IMR-90 (cell line): Measurements from ENCODE around the gene CDH23. TPM values are rescaled to one million over a fixed set of nuclear protein-coding genes. Genes with fewer than 3 reads are reported as not detected.

ENCODE experiments used
- ATAC-seq: fragments of 200-7000 bp; cut with Tn5 transposase; 2 replicates; pipeline ENCODE4 v1.9.1; 2020; ENCODE audit warnings: low read depth, mild to moderate bottlenecking, moderate library complexity
- BruUV-seq: library from RNA; stranded (reverse); fragments of 400-500 nt; replicated peaks from 2 replicates; lab custom pipeline; 2021; lab: Mats Ljungman, UMichigan
- CTCF ChIA-PET: fragments of 300-600 bp; formaldehyde crosslinking; extraction: SDS; loops from one replicate; lab custom pipeline; 2021; ENCODE audit warnings: antibody characterized with exemption; lab: Yijun Ruan, JAX
- POLR2A ChIA-PET: fragments of 300-600 bp; sonication (Branson Sonifier 250); formaldehyde crosslinking; loops from one replicate; lab custom pipeline; 2022; ENCODE audit warnings: antibody characterized with exemption; ENCODE audit not compliant: unreplicated experiment; lab: Charles Lee
- DNase-seq: peaks from one replicate; pipeline ENCODE4 v3.0.0; 2013
- H2AFZ ChIP-seq: replicated peaks from 2 replicates; pipeline ENCODE3; 2013; ENCODE audit warnings: low read length, mild to moderate bottlenecking; ENCODE audit not compliant: poor library complexity
- H2AK5ac ChIP-seq: 2 replicates; pipeline ENCODE4 v1.6.1; 2013; ENCODE audit warnings: low read depth, low read length, inconsistent platforms
- H2AK9ac ChIP-seq: replicated peaks from 2 replicates; pipeline ENCODE3; 2013; ENCODE audit warnings: mild to moderate bottlenecking, low read depth, low read length, moderate library complexity; ENCODE audit not compliant: poor library complexity
- H2BK120ac ChIP-seq: 2 replicates; pipeline ENCODE4 v1.6.1; 2013; ENCODE audit warnings: low read depth, low read length, inconsistent platforms
- H2BK15ac ChIP-seq: 3 replicates; pipeline ENCODE4 v1.6.1; 2013; ENCODE audit warnings: low read depth, low read length, inconsistent platforms
- H2BK20ac ChIP-seq: 2 replicates; pipeline ENCODE4 v1.6.1; 2013; ENCODE audit warnings: low read depth, mild to moderate bottlenecking, inconsistent platforms, low read length, moderate library complexity
- H2BK5ac ChIP-seq: 2 replicates; pipeline ENCODE4 v1.6.1; 2013; ENCODE audit warnings: mild to moderate bottlenecking, low read depth, low read length, inconsistent platforms; ENCODE audit not compliant: poor library complexity, severe bottlenecking
- H3K14ac ChIP-seq: replicated peaks from 2 replicates; pipeline ENCODE4 v1.6.1; 2013; ENCODE audit warnings: low read depth, low read length, inconsistent platforms
- H3K18ac ChIP-seq: 2 replicates; pipeline ENCODE4 v1.6.1; 2013; ENCODE audit warnings: low read depth, low read length, control low read depth
- H3K23ac ChIP-seq: 2 replicates; pipeline ENCODE4 v1.6.1; 2013; ENCODE audit warnings: low read depth, low read length, inconsistent platforms
- H3K27ac ChIP-seq: 2 replicates; pipeline ENCODE4 v1.5.1; 2013; ENCODE audit warnings: mild to moderate bottlenecking, control low read depth, low read length; ENCODE audit not compliant: insufficient read depth
- H3K27me3 ChIP-seq: 2 replicates; pipeline ENCODE4 v1.6.1; 2013; ENCODE audit warnings: low read length; ENCODE audit not compliant: control insufficient read depth, insufficient read depth
- H3K36me3 ChIP-seq: 2 replicates; pipeline ENCODE4 v1.6.1; 2013; ENCODE audit warnings: low read length, mixed read lengths; ENCODE audit not compliant: control insufficient read depth, insufficient read depth
- H3K4ac ChIP-seq: 2 replicates; pipeline ENCODE4 v1.6.1; 2013; ENCODE audit warnings: low read depth, low read length, inconsistent platforms
- H3K4me1 ChIP-seq: 2 replicates; pipeline ENCODE4 v1.6.1; 2013; ENCODE audit warnings: low read length, mixed read lengths; ENCODE audit not compliant: control insufficient read depth, insufficient read depth
- H3K4me2 ChIP-seq: 2 replicates; pipeline ENCODE4 v1.6.1; 2013; ENCODE audit warnings: low read depth, mild to moderate bottlenecking, control low read depth, low read length, moderate library complexity
- H3K4me3 ChIP-seq: 2 replicates; pipeline ENCODE4 v1.5.1; 2013; ENCODE audit warnings: low read depth, mild to moderate bottlenecking, control low read depth, low read length, moderate library complexity; ENCODE audit not compliant: insufficient read depth
- H3K56ac ChIP-seq: 2 replicates; pipeline ENCODE4 v1.6.1; 2013; ENCODE audit warnings: low read length, inconsistent platforms; ENCODE audit not compliant: insufficient read depth; ENCODE audit errors: extremely low read depth
- H3K79me1 ChIP-seq, 2 experiments: 2 replicates each; pipeline ENCODE4 v1.6.1; 2013; ENCODE audit warnings: low read length in 2 of 2, inconsistent platforms in 1 of 2, low read depth in 1 of 2
- H3K9ac ChIP-seq: 2 replicates; pipeline ENCODE4 v1.6.1; 2013; ENCODE audit warnings: low read depth, low read length, control low read depth
- H3K9me1 ChIP-seq: 2 replicates; pipeline ENCODE4 v1.6.1; 2013; ENCODE audit warnings: low read length, inconsistent platforms; ENCODE audit not compliant: insufficient read depth
- H3K9me3 ChIP-seq: 2 replicates; pipeline ENCODE4 v1.6.1; 2013; ENCODE audit warnings: low read length; ENCODE audit not compliant: control insufficient read depth, insufficient read depth
- H4K20me1 ChIP-seq: 2 replicates; pipeline ENCODE4 v1.6.1; 2013; ENCODE audit warnings: low read length, inconsistent platforms; ENCODE audit not compliant: insufficient read depth
- H4K5ac ChIP-seq: 2 replicates; pipeline ENCODE4 v1.6.1; 2013; ENCODE audit warnings: mild to moderate bottlenecking, low read depth, low read length, control low read depth
- H4K8ac ChIP-seq, 2 experiments: 2 replicates each; pipeline ENCODE4 v1.6.1; 2013; ENCODE audit warnings: low read depth in 2 of 2, low read length in 2 of 2, control low read depth in 1 of 2, inconsistent platforms in 1 of 2
- H4K91ac ChIP-seq: 2 replicates; pipeline ENCODE4 v1.6.1; 2013; ENCODE audit warnings: low read depth, low read length, inconsistent platforms; ENCODE audit not compliant: insufficient read depth
- BHLHE40 ChIP-seq: fragments of 150-350 bp; IDR thresholded peaks from 2 replicates; pipeline ENCODE4 v1.6.1; 2016; ENCODE audit warnings: mild to moderate bottlenecking, low read depth, low read length
- CEBPB ChIP-seq: IDR thresholded peaks from 2 replicates; pipeline ENCODE4 v1.6.1; 2012; ENCODE audit warnings: low read depth, low read length, improper control_type of control experiment
- CHD1 ChIP-seq: IDR thresholded peaks from 2 replicates; pipeline ENCODE4 v1.6.1; 2012; ENCODE audit warnings: low read depth, low read length, improper control_type of control experiment
- CTCF ChIP-seq: conservative IDR thresholded peaks from 2 replicates; pipeline ENCODE4 v1.5.1; 2012; ENCODE audit warnings: mild to moderate bottlenecking, low read depth, low read length, improper control_type of control experiment
- ELK1 ChIP-seq: fragments of 150-350 bp; IDR thresholded peaks from 2 replicates; pipeline ENCODE4 v1.6.1; 2016; ENCODE audit warnings: low read depth, mild to moderate bottlenecking, low read length, moderate library complexity, borderline replicate concordance
- FOS ChIP-seq: fragments of 150-350 bp; IDR thresholded peaks from 2 replicates; pipeline ENCODE4 v1.6.1; 2016; ENCODE audit warnings: low read depth, low read length
- MAFK ChIP-seq: IDR thresholded peaks from 2 replicates; pipeline ENCODE4 v1.6.1; 2012; ENCODE audit warnings: low read depth, low read length, improper control_type of control experiment
- MAZ ChIP-seq: IDR thresholded peaks from 2 replicates; pipeline ENCODE4 v1.6.1; 2012; ENCODE audit warnings: low read depth, mild to moderate bottlenecking, low read length, improper control_type of control experiment, moderate library complexity, borderline replicate concordance
- MXI1 ChIP-seq: IDR thresholded peaks from 2 replicates; pipeline ENCODE4 v1.6.1; 2012; ENCODE audit warnings: low read depth, mild to moderate bottlenecking, low read length, moderate library complexity, borderline replicate concordance
- NFE2L2 ChIP-seq: fragments of 150-350 bp; IDR thresholded peaks from 2 replicates; pipeline ENCODE4 v1.6.1; 2016; ENCODE audit warnings: low read depth, mild to moderate bottlenecking, low read length
- POLR2A ChIP-seq: IDR thresholded peaks from 2 replicates; pipeline ENCODE4 v1.6.1; 2012; ENCODE audit warnings: mild to moderate bottlenecking, low read depth, low read length
- RAD21 ChIP-seq: IDR thresholded peaks from 2 replicates; pipeline ENCODE4 v1.6.1; 2012; ENCODE audit warnings: low read length, improper control_type of control experiment
- RCOR1 ChIP-seq: IDR thresholded peaks from 2 replicates; pipeline ENCODE4 v1.6.1; 2012; ENCODE audit warnings: mild to moderate bottlenecking, low read length, improper control_type of control experiment; ENCODE audit not compliant: insufficient replicate concordance
- RFX5 ChIP-seq: IDR thresholded peaks from 2 replicates; pipeline ENCODE4 v1.8.0; 2012; ENCODE audit warnings: low read depth, mild to moderate bottlenecking, low read length, moderate library complexity
- SMC3 ChIP-seq: fragments of 150-350 bp; IDR thresholded peaks from 2 replicates; pipeline ENCODE4 v1.6.1; 2016; ENCODE audit warnings: low read depth, mild to moderate bottlenecking, antibody characterized with exemption, low read length, moderate library complexity
- WGBS, 2 experiments: methylation state at CpG; one replicate each; pipeline versions ENCODE4 v1.1.5 to v1.1.7; 2013; ENCODE audit warnings: missing lambda C conversion rate in 2 of 2; ENCODE audit not compliant: insufficient read length in 1 of 2; ENCODE audit errors: extremely low coverage in 2 of 2; 5-methylcytosine and 5-hydroxymethylcytosine counted together
- dilution Hi-C: fragments of 300-500 bp; cut with HindIII; formaldehyde crosslinking; loops from one replicate; pipeline ENCODE4 v1.14.3; 2018; ENCODE audit warnings: low sequenced_read_pairs; ENCODE audit not compliant: unreplicated experiment
- in situ Hi-C: fragments of 300-500 bp; cut with MboI; formaldehyde crosslinking; loops from 3 replicates; pipeline ENCODE4 v1.14.3; 2019; ENCODE audit warnings: low sequenced_read_pairs, inconsistent platforms, mixed read lengths
- intact Hi-C: fragments of 100-400 bp; cut with micrococcal nuclease; formaldehyde crosslinking; loops from 2 replicates; pipeline ENCODE4 v1.10.0; 2022
- polyA plus RNA-seq, 3 experiments: library from polyadenylated mRNA; depleted of rRNA; stranded (reverse); fragments of >200 nt; gene quantifications; 2 replicates each; pipeline ENCODE4 v1.2.3, GENCODE V29; 2012; ENCODE audit warnings: low replicate concordance in 1 of 3
- total RNA-seq: library from RNA; depleted of rRNA; stranded (reverse); fragments of >200 nt; gene quantifications from 2 replicates; pipeline ENCODE4 v1.2.3, GENCODE V29; 2012
- TF ChIP-seq, protein P1 (sequence below): fragments of 150-350 bp; IDR thresholded peaks from 2 replicates; pipeline ENCODE4 v1.6.1; 2017; ENCODE audit warnings: mild to moderate bottlenecking, antibody characterized with exemption, low read length, low read depth

Gene CDH23
- total and polyA plus RNA-seq, 2 of the 4 experiments (the other 2 are of a cell fraction) = under 0.01 to 0.03 TPM

- no peak overlapping the region for H2AK9ac ChIP-seq
- POLR2A ChIA-PET = interaction anchor here (0.5 kb wide), 1 partner anchor 216 kb away, joined by 8 read pairs; the partner anchor contains the start of gene SLC29A3
Measured at GRCh38 chr10:71534568-71535194, 138.0 kb downstream of the CDH23 start.

More at GRCh38 chr10:71534568-71535194, 138.0 kb downstream of the CDH23 start:
- H3K4me2 ChIP-seq = no peak overlapping the region
- H4K5ac ChIP-seq = no peak overlapping the region
- ATAC-seq (no peak), DNase-seq (no peak)
- no peak overlapping the region for H3K18ac ChIP-seq
- no peak overlapping the region for H4K8ac ChIP-seq
- no peaks in the 10 kb centered on the region; the same call in 1 of the 2 replicates for H4K20me1 ChIP-seq
- H3K36me3 ChIP-seq = no peaks in the 10 kb centered on the region
- intact Hi-C loops = no loop called here
- H3K27me3 ChIP-seq = peaks cover 27% of the 10 kb centered on the region
- no peak overlapping the region for H4K91ac ChIP-seq
- no peak overlapping the region for H3K14ac ChIP-seq
- H3K27ac ChIP-seq = no peak overlapping the region
- in situ Hi-C loops = no loop called here
- BruUV-seq = no TSS peak
- no peaks in the 10 kb centered on the region for H3K4me1 ChIP-seq
- H3K56ac ChIP-seq = no peak overlapping the region
- no peak overlapping the region for H2BK20ac ChIP-seq
- no peaks in the 10 kb centered on the region for H3K9me3 ChIP-seq
- no peak overlapping the region for H2BK120ac ChIP-seq
- H3K9ac ChIP-seq = no peak overlapping the region
- WGBS, 2 experiments = no CpG with 5 or more reads among the region's 4 CpGs
- TF ChIP-seq BHLHE40 = no peak
- TF ChIP-seq MXI1 = no peak
- no peak for TF ChIP-seq SMC3
- no peak for TF ChIP-seq RAD21
- TF ChIP-seq MAZ = no peak
- no peak for TF ChIP-seq FOS
- no peak for TF ChIP-seq ELK1
- TF ChIP-seq RFX5 = no peak
- TF ChIP-seq, protein P1, sequence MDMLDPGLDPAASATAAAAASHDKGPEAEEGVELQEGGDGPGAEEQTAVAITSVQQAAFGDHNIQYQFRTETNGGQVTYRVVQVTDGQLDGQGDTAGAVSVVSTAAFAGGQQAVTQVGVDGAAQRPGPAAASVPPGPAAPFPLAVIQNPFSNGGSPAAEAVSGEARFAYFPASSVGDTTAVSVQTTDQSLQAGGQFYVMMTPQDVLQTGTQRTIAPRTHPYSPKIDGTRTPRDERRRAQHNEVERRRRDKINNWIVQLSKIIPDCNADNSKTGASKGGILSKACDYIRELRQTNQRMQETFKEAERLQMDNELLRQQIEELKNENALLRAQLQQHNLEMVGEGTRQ = no peak
- TF ChIP-seq POLR2A = no peak
- no peak for TF ChIP-seq MAFK
- no peak for TF ChIP-seq NFE2L2
- TF ChIP-seq CHD1 = no peak
- TF ChIP-seq RCOR1 = no peak
- no peak for TF ChIP-seq CTCF
- no peak for TF ChIP-seq CEBPB
- H3K23ac ChIP-seq = no peak overlapping the region
- H2AK5ac ChIP-seq = no peak overlapping the region
- dilution Hi-C loops = no loop called here
- no peak overlapping the region for H3K4ac ChIP-seq
- no peaks in the 10 kb centered on the region; the same call in 1 of the 2 replicates for H3K9me1 ChIP-seq
- H3K4me3 ChIP-seq = no peak overlapping the region
- CTCF ChIA-PET = no interaction called here
- H2BK15ac ChIP-seq = no peak overlapping the region
- H2BK5ac ChIP-seq = no peak overlapping the region
- H2AFZ ChIP-seq = no peak overlapping the region
- no peaks in the 10 kb centered on the region for H3K79me1 ChIP-seq
